GM12878 (cell line): ENCODE results near the gene JMJD4.

ENCODE experiments used
- ATF7 ChIP-seq: fragments of 450-650 bp; IDR thresholded peaks from 2 replicates; pipeline ENCODE4 v1.6.1; 2016; ENCODE audit warnings: low read depth, mild to moderate bottlenecking
- CEBPB ChIP-seq, 2 experiments: fragments of 150-350 bp in 1 of 2; IDR thresholded peaks; 2 replicates each; pipeline ENCODE4 v1.6.1; 2012 to 2014; ENCODE audit warnings: low read depth in 2 of 2, low read length in 2 of 2, borderline replicate concordance in 1 of 2, inconsistent platforms in 1 of 2
- EED ChIP-seq: sonication (generic); IDR thresholded peaks from 2 replicates; pipeline ENCODE4 v1.6.1; 2016; ENCODE audit warnings: antibody characterized with exemption, low read depth
- EP300 ChIP-seq, 2 experiments: fragments of 150-350 bp in 1 of 2; IDR thresholded peaks; 2 replicates each; pipeline ENCODE4 v1.6.1; 2011 to 2012; ENCODE audit warnings: low read depth in 2 of 2, low read length in 2 of 2, borderline replicate concordance in 1 of 2, improper control_type of control experiment in 1 of 2, inconsistent platforms in 1 of 2; ENCODE audit not compliant: control insufficient read depth in 1 of 2
- EZH2 ChIP-seq: IDR thresholded peaks from 2 replicates; pipeline ENCODE4 v1.6.1; 2012; ENCODE audit warnings: low read depth, mild to moderate bottlenecking, control low read depth, inconsistent platforms, low read length, borderline replicate concordance; ENCODE audit not compliant: control insufficient read depth
- JUND ChIP-seq: IDR thresholded peaks from 2 replicates; pipeline ENCODE4 v1.6.1; 2012; ENCODE audit warnings: low read depth, mild to moderate bottlenecking, low read length, improper control_type of control experiment, moderate library complexity
- MYC ChIP-seq: IDR thresholded peaks from 2 replicates; pipeline ENCODE4 v1.6.1; 2011; ENCODE audit warnings: mild to moderate bottlenecking, low read length, moderate library complexity, inconsistent platforms; ENCODE audit not compliant: insufficient read depth, insufficient replicate concordance, insufficient read length, severe bottlenecking
- NRF1 ChIP-seq: conservative IDR thresholded peaks from 2 replicates; pipeline ENCODE4 v1.6.1; 2011; ENCODE audit warnings: mild to moderate bottlenecking, low read depth, low read length, improper control_type of control experiment
- YY1 ChIP-seq: IDR thresholded peaks from 2 replicates; pipeline ENCODE4 v1.6.1; 2011; ENCODE audit warnings: low read depth, mild to moderate bottlenecking, low read length
- TF ChIP-seq, protein P1 (sequence below), 3 experiments: IDR thresholded peaks in 2 of 3; conservative IDR thresholded peaks in 1 of 3; 2 replicates each; pipeline ENCODE4 v1.5.1; 2011; ENCODE audit warnings: low read depth in 3 of 3, low read length in 3 of 3, mild to moderate bottlenecking in 3 of 3, control low read depth in 2 of 3, moderate library complexity in 2 of 3, inconsistent platforms in 1 of 3, mixed read lengths in 1 of 3; ENCODE audit not compliant: control insufficient read depth in 2 of 3, insufficient read depth in 1 of 3; ENCODE audit errors: extremely low read depth in 1 of 3
- TF ChIP-seq, protein P2 (sequence below): fragments of 450-650 bp; IDR thresholded peaks from 2 replicates; pipeline ENCODE4 v1.6.1; 2017; ENCODE audit warnings: mild to moderate bottlenecking, moderate library complexity
- TF ChIP-seq, protein P3 (sequence below): IDR thresholded peaks from 2 replicates; pipeline ENCODE4 v1.6.1; 2012; ENCODE audit warnings: low read length, inconsistent platforms
- TF ChIP-seq, protein P4 (sequence below): IDR thresholded peaks from 2 replicates; pipeline ENCODE4 v1.6.1; 2012; ENCODE audit warnings: mild to moderate bottlenecking, low read depth, low read length

- TF ChIP-seq CEBPB (IDR thresholded peaks at IDR 0.05; ENCODE audit: borderline replicate concordance in 1 of 2, low read depth in 2 of 2, low read length in 2 of 2) (no peak), EED (no peak), ATF7 (no peak), NRF1 (no peak), EP300 (IDR thresholded peaks at IDR 0.05; ENCODE audit: borderline replicate concordance in 1 of 2, control insufficient read depth in 1 of 2, low read depth in 2 of 2, low read length in 2 of 2) (no peak), YY1 (no peak), JUND (no peak), MYC (no peak), EZH2 (no peak)
- TF ChIP-seq, protein P1, sequence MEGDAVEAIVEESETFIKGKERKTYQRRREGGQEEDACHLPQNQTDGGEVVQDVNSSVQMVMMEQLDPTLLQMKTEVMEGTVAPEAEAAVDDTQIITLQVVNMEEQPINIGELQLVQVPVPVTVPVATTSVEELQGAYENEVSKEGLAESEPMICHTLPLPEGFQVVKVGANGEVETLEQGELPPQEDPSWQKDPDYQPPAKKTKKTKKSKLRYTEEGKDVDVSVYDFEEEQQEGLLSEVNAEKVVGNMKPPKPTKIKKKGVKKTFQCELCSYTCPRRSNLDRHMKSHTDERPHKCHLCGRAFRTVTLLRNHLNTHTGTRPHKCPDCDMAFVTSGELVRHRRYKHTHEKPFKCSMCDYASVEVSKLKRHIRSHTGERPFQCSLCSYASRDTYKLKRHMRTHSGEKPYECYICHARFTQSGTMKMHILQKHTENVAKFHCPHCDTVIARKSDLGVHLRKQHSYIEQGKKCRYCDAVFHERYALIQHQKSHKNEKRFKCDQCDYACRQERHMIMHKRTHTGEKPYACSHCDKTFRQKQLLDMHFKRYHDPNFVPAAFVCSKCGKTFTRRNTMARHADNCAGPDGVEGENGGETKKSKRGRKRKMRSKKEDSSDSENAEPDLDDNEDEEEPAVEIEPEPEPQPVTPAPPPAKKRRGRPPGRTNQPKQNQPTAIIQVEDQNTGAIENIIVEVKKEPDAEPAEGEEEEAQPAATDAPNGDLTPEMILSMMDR (IDR thresholded peaks at IDR 0.05 in 2 of 3, conservative IDR thresholded peaks at IDR 0.05 in 1 of 3; ENCODE audit: control insufficient read depth in 2 of 3, extremely low read depth in 1 of 3, insufficient read depth in 1 of 3, low read depth in 3 of 3, low read length in 3 of 3), result no peak
- TF ChIP-seq, protein P2, sequence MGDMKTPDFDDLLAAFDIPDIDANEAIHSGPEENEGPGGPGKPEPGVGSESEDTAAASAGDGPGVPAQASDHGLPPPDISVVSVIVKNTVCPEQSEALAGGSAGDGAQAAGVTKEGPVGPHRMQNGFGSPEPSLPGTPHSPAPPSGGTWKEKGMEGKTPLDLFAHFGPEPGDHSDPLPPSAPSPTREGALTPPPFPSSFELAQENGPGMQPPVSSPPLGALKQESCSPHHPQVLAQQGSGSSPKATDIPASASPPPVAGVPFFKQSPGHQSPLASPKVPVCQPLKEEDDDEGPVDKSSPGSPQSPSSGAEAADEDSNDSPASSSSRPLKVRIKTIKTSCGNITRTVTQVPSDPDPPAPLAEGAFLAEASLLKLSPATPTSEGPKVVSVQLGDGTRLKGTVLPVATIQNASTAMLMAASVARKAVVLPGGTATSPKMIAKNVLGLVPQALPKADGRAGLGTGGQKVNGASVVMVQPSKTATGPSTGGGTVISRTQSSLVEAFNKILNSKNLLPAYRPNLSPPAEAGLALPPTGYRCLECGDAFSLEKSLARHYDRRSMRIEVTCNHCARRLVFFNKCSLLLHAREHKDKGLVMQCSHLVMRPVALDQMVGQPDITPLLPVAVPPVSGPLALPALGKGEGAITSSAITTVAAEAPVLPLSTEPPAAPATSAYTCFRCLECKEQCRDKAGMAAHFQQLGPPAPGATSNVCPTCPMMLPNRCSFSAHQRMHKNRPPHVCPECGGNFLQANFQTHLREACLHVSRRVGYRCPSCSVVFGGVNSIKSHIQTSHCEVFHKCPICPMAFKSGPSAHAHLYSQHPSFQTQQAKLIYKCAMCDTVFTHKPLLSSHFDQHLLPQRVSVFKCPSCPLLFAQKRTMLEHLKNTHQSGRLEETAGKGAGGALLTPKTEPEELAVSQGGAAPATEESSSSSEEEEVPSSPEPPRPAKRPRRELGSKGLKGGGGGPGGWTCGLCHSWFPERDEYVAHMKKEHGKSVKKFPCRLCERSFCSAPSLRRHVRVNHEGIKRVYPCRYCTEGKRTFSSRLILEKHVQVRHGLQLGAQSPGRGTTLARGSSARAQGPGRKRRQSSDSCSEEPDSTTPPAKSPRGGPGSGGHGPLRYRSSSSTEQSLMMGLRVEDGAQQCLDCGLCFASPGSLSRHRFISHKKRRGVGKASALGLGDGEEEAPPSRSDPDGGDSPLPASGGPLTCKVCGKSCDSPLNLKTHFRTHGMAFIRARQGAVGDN, result no peak
- TF ChIP-seq, protein P3, sequence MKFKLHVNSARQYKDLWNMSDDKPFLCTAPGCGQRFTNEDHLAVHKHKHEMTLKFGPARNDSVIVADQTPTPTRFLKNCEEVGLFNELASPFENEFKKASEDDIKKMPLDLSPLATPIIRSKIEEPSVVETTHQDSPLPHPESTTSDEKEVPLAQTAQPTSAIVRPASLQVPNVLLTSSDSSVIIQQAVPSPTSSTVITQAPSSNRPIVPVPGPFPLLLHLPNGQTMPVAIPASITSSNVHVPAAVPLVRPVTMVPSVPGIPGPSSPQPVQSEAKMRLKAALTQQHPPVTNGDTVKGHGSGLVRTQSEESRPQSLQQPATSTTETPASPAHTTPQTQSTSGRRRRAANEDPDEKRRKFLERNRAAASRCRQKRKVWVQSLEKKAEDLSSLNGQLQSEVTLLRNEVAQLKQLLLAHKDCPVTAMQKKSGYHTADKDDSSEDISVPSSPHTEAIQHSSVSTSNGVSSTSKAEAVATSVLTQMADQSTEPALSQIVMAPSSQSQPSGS, result no peak
- TF ChIP-seq, protein P4, sequence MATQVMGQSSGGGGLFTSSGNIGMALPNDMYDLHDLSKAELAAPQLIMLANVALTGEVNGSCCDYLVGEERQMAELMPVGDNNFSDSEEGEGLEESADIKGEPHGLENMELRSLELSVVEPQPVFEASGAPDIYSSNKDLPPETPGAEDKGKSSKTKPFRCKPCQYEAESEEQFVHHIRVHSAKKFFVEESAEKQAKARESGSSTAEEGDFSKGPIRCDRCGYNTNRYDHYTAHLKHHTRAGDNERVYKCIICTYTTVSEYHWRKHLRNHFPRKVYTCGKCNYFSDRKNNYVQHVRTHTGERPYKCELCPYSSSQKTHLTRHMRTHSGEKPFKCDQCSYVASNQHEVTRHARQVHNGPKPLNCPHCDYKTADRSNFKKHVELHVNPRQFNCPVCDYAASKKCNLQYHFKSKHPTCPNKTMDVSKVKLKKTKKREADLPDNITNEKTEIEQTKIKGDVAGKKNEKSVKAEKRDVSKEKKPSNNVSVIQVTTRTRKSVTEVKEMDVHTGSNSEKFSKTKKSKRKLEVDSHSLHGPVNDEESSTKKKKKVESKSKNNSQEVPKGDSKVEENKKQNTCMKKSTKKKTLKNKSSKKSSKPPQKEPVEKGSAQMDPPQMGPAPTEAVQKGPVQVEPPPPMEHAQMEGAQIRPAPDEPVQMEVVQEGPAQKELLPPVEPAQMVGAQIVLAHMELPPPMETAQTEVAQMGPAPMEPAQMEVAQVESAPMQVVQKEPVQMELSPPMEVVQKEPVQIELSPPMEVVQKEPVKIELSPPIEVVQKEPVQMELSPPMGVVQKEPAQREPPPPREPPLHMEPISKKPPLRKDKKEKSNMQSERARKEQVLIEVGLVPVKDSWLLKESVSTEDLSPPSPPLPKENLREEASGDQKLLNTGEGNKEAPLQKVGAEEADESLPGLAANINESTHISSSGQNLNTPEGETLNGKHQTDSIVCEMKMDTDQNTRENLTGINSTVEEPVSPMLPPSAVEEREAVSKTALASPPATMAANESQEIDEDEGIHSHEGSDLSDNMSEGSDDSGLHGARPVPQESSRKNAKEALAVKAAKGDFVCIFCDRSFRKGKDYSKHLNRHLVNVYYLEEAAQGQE, result no peak
Observed at GRCh38 chr1:227768125-227768439, 33.0 kb upstream of the JMJD4 start.
